Hematopoietic multipotent progenitor cell treated with erythropoietin and hydrocortisone succinate and interleukin-3 and kit ligand, for 15 days (in vitro differentiated cells): Measurements from ENCODE around the gene HDAC9.

Experiments
- DNase-seq: peaks from one replicate; pipeline ENCODE4 v3.0.0-alpha.2; 2015; ENCODE audit warnings: low spot score

Gene HDAC9

GRCh38 chr7:18558503-18558902, 63.0 kb downstream of the HDAC9 start:
- no peak for DNase-seq

- DNase-seq = no peak
Observed at GRCh38 chr7:18558910-18559309, 63.4 kb downstream of the HDAC9 start.

DNA sequence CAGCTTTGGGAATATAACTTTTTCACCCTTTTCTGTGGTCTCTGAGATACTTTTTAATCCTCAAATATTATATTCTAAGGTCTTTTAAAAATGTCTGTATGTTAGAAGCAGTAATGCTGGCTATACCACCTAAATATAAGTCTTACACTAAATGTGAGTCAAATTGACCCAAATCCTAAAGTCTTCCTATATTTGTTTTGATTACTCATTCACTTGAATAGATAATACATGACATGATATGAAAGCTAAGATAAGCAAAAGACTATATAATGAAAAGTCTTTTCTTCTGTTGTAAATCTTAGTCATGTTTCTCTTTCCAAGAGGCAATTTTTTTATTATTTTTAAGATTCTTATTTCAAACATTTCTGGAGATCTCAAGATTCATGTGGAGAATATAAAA, 64.2 kb downstream of the HDAC9 start:
- DNase-seq = no peak

DNA sequence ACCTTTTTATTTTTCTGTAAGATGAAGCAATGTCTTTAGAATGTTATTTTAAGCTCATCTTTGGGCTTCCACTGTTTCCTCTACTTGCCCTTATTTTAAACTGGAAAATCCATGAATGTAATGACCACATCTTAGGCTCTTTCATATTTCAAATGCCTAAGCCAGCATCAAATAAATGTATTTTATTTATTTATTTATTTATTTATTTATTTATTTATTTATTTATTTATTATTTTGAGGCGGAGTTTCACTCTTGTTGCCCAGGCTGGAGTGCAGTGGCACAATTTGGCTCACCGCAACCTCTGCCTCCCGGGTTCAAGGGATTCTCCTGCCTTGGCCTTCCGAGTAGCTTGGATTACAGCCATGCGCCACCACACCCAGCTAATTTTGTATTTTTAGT, 69.2 kb downstream of the HDAC9 start:
- DNase-seq = no peak

- no peak for DNase-seq
Observed at GRCh38 chr7:18565337-18565736, 69.8 kb downstream of the HDAC9 start.

DNA sequence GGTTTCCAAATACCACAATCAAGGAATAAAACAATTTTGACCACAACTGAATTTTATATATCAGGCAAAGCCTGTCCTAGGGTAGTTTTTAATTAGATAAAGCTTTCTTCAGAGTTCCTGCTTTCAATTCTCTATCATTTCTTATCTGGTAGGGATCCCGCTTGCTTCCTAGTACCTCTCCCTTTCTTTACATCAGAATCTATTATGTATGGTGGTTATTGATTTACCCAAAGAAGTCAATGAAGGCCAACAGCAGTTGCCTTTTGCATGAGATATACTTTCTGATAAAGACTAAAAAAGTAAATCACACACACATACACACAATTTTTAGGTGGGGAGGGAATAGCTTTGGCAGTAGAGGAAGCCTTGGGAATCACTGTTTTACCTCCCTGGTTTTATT, 70.7 kb downstream of the HDAC9 start:
- DNase-seq = no peak

- DNase-seq = no peak
Observed at GRCh38 chr7:18566829-18567228, 71.3 kb downstream of the HDAC9 start.

DNA sequence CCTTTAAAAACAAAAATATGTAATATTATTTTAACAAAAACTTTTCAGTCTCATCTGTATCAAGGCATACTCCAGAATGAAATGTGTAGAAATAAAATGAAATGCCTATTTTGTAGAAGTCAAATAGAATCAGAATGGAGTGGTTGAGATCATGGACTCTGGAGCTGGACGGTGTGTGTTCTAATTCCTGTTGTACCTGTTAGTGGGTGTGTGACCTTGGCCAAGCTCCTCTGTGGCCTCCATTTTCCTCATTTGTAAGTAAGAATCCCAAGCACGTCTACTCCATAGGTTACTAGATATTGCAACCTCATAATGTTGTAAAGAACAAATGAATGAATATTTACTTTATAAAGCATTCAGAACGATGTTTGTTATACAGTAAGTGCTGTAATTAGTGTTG, 74.9 kb downstream of the HDAC9 start:
- no peak for DNase-seq

- DNase-seq = no peak
Observed at GRCh38 chr7:18570890-18571478, 75.4 kb downstream of the HDAC9 start.

DNA sequence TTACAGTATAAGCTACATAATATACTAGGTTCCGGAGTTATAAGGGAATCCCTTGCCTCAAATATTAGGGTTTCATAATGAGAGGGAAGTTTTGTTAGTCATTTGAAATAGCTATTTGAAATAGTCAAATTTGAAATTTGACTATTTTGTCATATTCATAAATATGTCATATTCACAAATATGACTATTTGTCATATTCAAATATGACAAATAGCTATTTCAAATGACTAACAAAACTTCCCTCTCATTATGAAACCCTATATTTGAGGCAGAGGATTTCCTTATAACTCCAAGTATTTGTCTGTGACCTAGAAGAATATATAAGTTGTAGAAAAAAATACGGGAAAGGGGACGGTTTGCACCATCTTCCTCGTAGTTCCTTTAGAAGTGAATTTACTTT, 76.6 kb downstream of the HDAC9 start:
- DNase-seq = no peak

DNA sequence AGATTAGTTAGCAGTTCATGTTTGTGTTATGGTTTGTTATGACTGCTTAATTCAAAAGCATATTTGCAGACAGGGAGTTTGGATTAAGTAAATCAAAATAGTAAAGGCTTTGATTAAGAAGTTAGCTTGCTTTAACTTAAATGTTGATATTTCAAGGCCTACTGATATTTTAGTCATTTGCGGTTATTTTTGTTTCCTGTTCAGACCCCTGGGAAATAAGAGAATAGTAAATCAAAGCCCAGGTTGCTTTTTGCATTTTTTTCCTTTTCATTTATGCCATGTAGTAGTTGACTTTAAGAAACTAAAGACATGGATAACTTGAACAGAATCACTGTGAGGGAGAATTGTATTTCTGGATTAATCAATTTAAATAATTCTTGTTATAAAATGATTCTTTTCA, 77.3 kb downstream of the HDAC9 start:
- DNase-seq = no peak

- no peak for DNase-seq
Observed at GRCh38 chr7:18573410-18574234, 78.1 kb downstream of the HDAC9 start.

GRCh38 chr7:18574235-18574540, 78.6 kb downstream of the HDAC9 start:
- no peak for DNase-seq

DNA sequence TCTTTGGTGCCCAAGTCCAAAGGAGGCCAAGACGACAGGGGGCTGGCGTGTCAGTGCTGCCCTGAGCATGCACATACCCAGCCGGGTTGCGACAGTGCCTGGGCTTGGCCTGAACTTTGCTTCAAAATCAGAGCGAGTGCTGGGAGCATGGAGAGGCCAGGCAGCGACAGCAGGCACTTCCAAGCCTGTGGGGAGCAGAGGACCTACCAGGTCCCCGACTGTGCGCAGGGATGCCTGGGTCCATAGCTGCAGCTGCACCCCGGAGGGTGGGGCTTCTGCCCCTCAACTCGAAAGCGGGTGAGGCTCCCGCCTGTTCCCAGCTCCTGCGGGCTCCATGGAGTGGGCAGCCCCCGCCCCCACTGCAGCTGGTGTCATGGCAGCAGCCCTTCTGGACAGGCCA, 79.1 kb downstream of the HDAC9 start:
- no peak for DNase-seq

- no peak for DNase-seq
Observed at GRCh38 chr7:18575622-18576572, 80.3 kb downstream of the HDAC9 start.

DNA sequence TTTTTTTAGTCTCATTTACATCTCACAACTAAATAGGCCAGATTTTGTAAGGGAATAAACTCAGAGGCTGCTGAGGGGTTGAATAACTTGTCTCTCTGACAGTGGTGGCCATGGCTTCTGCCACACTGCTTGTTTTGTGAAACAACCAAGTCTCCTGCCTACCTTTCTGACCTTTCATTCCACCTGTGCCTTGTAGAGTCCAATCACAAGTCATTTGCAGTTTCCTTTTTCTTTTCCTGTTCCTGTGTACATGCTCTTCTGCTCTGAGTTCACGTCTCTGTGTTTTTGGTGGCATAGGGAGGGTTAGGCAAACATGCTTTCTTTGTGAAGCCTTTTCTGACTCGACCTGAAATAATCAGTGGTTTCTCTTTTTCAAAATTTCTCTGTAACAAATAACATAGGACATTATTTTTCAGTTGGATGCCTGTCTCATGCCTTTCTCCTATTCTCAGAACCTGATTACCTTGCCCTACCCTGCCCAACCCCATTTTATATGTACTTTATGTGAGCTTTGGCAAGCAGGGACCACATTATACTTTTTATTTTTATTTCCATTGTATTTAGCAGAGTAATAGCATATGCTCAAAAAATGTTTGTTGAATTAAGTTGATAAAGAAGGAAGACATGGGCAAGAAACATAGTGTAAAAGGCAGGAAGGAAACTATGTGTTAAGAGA, 81.7 kb downstream of the HDAC9 start:
- no peak for DNase-seq

DNA sequence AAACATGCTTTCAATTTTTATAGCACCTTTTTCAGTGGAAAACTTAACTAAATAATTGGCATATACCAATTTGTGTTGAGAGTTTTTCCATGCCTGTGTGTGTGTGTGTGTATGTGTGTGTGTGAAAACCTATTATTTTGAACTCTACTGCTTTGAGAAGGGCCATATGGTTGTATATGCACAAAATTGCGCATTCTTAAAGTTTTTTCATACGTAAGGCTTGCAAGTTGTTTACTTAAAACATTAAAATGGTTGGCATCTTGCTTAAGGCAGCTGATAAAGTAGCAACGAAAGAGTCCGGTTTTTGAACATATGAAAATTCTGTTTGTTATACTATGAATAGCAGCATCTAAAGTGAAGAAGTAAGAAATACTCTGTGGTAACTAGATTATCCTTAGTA, 84.1 kb downstream of the HDAC9 start:
- no peak for DNase-seq

DNA sequence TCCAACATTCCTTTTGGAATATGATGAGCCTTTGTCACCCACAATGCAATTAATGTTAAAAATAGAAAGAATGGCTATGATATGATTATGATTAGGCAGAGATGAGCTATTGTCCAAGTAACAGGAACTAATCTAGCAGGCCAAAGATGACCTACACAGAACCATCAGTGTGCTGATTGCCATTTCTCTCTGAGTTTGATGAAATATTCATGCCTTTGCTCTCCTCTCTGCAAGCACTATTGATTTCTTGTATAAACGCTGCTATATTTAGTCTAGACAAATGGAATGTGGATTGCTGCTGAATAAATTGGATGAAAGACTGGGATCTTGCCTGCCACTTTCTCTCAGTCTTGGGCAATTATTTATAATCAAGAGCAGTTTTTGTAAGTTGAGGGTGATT, 85.4 kb downstream of the HDAC9 start:
- DNase-seq = no peak

DNA sequence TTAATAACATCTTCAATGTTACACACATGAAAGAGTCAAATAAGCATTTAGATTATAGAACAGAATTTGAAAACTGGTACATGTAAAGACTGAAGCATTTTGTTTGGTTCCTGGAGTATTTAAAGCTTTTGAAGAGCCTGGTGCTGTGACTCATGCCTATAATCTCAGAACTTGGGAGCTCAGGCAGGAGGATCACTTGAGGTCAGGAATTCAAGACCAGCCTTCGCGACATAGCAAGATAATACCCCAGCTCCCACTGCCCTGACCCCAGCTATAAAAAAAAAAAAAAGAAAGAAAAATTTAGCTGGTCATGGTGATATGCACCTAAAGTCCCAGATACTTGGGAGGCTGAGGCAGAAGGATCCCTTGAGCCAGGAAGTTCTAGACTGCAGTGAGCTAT, 87.8 kb downstream of the HDAC9 start:
- no peak for DNase-seq

DNA sequence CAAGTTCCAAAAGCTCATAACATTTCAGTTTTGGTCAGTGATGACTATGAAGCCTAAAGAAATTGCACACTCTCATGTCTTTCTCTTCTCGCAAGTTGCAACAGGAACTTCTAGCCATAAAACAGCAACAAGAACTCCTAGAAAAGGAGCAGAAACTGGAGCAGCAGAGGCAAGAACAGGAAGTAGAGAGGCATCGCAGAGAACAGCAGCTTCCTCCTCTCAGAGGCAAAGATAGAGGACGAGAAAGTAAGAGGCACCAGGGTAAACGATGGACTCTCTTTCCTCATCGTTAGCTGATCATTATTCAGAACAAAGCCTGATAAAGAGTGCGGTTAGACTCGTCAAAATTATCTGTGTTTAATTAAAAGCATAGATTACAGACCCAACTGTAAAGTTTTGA, 94.7 kb downstream of the HDAC9 start:
- no peak for DNase-seq

GRCh38 chr7:18590744-18591340, 95.3 kb downstream of the HDAC9 start:
- DNase-seq = no peak
